ENCODE data around the gene PLCD1.
"Not testable (repeated sequence)": the region's sequence is repeated elsewhere in the genome, so short reads cannot be mapped to it uniquely, and the experiment has no call there.

Gene PLCD1

GRCh38 chr3:38059148-38059547, 29.7 kb upstream of the PLCD1 start:
- H3K4me3 ChIP-seq (ENCODE audit: low read depth, low read length): no peak overlapping the region
- TF ChIP-seq CTCF (IDR thresholded peaks at IDR 0.05; ENCODE audit: insufficient read depth, low read length, missing control alignments): no peak
- ChIA-PET POLR2A (no interaction called here), CTCF (no interaction called here)
- DNase-seq (ENCODE audit: low read depth, low spot score): no peak

GRCh38 chr3:38054499-38055001, 25.1 kb upstream of the PLCD1 start:
- no peak overlapping the region for H3K4me3 ChIP-seq (ENCODE audit: low read depth, low read length)
- ChIA-PET CTCF (no interaction called here), POLR2A (no interaction called here)
- TF ChIP-seq CTCF (IDR thresholded peaks at IDR 0.05; ENCODE audit: insufficient read depth, low read length, missing control alignments): no peak
- no peak for DNase-seq (ENCODE audit: low read depth, low spot score)

GRCh38 chr3:38053813-38054498, 24.5 kb upstream of the PLCD1 start:
- CTCF ChIA-PET; POLR2A ChIA-PET; DNase-seq (ENCODE audit: low read depth, low spot score); H3K4me3 ChIP-seq (ENCODE audit: low read depth, low read length): not testable (repeated sequence)

GRCh38 chr3:38053286-38053685, 23.8 kb upstream of the PLCD1 start:
- POLR2A ChIA-PET; DNase-seq (ENCODE audit: low read depth, low spot score): not testable (repeated sequence)

GRCh38 chr3:38051131-38051530, 21.7 kb upstream of the PLCD1 start:
- CTCF ChIA-PET: no interaction called here
- H3K4me3 ChIP-seq (ENCODE audit: low read depth, low read length): no peak overlapping the region
- no peak for DNase-seq (ENCODE audit: low read depth, low spot score)
- TF ChIP-seq CTCF (IDR thresholded peaks at IDR 0.05; ENCODE audit: insufficient read depth, low read length, missing control alignments): no peak
- POLR2A ChIA-PET: no interaction called here

More at GRCh38 chr3:38053286-38053685, 23.8 kb upstream of the PLCD1 start:
- H3K4me3 ChIP-seq (ENCODE audit: low read depth, low read length); CTCF ChIA-PET: not testable (repeated sequence)

- ChIA-PET POLR2A (no interaction called here), CTCF (no interaction called here)
- TF ChIP-seq CTCF (IDR thresholded peaks at IDR 0.05; ENCODE audit: insufficient read depth, low read length, missing control alignments): no peak
- no peak overlapping the region for H3K4me3 ChIP-seq (ENCODE audit: low read depth, low read length)
- DNase-seq (ENCODE audit: low read depth, low spot score): no peak
Measured at GRCh38 chr3:38049358-38050126, 20.1 kb upstream of the PLCD1 start.

GRCh38 chr3:38047896-38048295, 18.5 kb upstream of the PLCD1 start:
- no peak for DNase-seq (ENCODE audit: low read depth, low spot score)
- POLR2A ChIA-PET: no interaction called here
- CTCF ChIA-PET: interaction anchor here (1.4 kb wide), 1 partner anchor 44 kb away, joined by 3 read pairs; no protein-coding TSS in a partner anchor
- H3K4me3 ChIP-seq (ENCODE audit: low read depth, low read length): no peak overlapping the region
- TF ChIP-seq CTCF (IDR thresholded peaks at IDR 0.05; ENCODE audit: insufficient read depth, low read length, missing control alignments): no peak
